Osteocyte (in vitro differentiated cells): ENCODE measurements around the gene FOXC2. TPM values are rescaled to one million over a fixed set of nuclear protein-coding genes. Genes with fewer than 3 reads are reported as not detected.

Experiments used
- DNase-seq: peaks from one replicate; pipeline ENCODE4 v3.0.0; 2021; ENCODE audit warnings: mixed read lengths; ENCODE audit not compliant: unreplicated experiment; ENCODE audit errors: extremely low spot score
- H3K27ac Mint-ChIP-seq: one replicate; pipeline ENCODE4 v1.8.0; 2021; ENCODE audit warnings: mild to moderate bottlenecking, mixed read lengths; ENCODE audit not compliant: unreplicated experiment
- H3K27me3 Mint-ChIP-seq: one replicate; pipeline ENCODE4 v1.8.0; 2021; ENCODE audit warnings: mixed read lengths; ENCODE audit not compliant: unreplicated experiment
- H3K36me3 Mint-ChIP-seq: one replicate; pipeline ENCODE4 v1.8.0; 2021; ENCODE audit warnings: mixed read lengths; ENCODE audit not compliant: unreplicated experiment
- H3K4me1 Mint-ChIP-seq: one replicate; pipeline ENCODE4 v1.8.0; 2021; ENCODE audit warnings: mixed read lengths; ENCODE audit not compliant: unreplicated experiment
- H3K4me3 Mint-ChIP-seq: one replicate; pipeline ENCODE4 v1.8.0; 2021; ENCODE audit warnings: mild to moderate bottlenecking, moderate library complexity, mixed read lengths; ENCODE audit not compliant: unreplicated experiment
- H3K9me3 Mint-ChIP-seq: one replicate; pipeline ENCODE4 v1.8.0; 2021; ENCODE audit warnings: mixed read lengths; ENCODE audit not compliant: unreplicated experiment
- total RNA-seq: library from RNA; stranded (reverse); gene quantifications from 2 replicates; pipeline ENCODE4 v1.2.1, GENCODE V29; 2021
- TF ChIP-seq, protein P1 (sequence below): fragments of 200-600 bp; sonication (generic); IDR thresholded peaks from 2 replicates; pipeline ENCODE4 v1.5.0; 2021; ENCODE audit warnings: antibody characterized with exemption, mild to moderate bottlenecking, moderate library complexity

The FOXC2 gene
- total RNA-seq, 1 donor from 2014 or later, result 93.4 TPM

DNA sequence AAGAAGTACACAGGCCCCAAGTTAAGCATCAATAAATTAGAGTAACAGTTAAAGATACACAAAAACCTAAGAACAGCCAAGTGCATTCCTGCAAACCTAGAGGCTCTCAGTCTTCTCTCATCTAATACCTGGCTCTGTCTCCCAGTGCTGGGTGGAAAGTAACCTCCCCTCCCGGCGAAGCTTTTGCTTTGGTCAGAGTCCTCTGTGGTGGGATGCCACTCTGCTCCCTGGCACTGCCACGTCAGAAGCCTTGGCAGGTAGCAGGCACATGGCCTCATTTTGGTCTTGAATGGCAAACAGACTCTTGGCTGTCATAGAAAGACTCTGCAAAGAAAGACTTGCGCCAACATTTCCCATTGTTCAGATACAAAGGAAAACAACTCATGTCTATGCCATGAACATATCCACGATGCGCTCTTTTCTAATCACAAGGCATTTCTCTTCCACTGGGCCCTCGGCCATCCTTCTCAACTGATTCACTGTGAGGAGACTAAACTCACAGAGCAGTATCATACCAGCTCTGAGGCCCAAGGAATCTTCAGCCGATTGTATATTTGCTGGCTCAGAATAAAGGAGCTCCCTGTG is 32.8 kb upstream of the FOXC2 start:
- Mint-ChIP-seq H3K27ac (no peak overlapping the region), H3K4me3 (no peak overlapping the region), H3K9me3 (no peaks in the 10 kb centered on the region), H3K27me3 (peaks cover 6% of the 10 kb centered on the region), H3K36me3 (peaks cover 4% of the 10 kb centered on the region), H3K4me1 (no peaks in the 10 kb centered on the region)
- no peak for DNase-seq
- TF ChIP-seq, protein P1, sequence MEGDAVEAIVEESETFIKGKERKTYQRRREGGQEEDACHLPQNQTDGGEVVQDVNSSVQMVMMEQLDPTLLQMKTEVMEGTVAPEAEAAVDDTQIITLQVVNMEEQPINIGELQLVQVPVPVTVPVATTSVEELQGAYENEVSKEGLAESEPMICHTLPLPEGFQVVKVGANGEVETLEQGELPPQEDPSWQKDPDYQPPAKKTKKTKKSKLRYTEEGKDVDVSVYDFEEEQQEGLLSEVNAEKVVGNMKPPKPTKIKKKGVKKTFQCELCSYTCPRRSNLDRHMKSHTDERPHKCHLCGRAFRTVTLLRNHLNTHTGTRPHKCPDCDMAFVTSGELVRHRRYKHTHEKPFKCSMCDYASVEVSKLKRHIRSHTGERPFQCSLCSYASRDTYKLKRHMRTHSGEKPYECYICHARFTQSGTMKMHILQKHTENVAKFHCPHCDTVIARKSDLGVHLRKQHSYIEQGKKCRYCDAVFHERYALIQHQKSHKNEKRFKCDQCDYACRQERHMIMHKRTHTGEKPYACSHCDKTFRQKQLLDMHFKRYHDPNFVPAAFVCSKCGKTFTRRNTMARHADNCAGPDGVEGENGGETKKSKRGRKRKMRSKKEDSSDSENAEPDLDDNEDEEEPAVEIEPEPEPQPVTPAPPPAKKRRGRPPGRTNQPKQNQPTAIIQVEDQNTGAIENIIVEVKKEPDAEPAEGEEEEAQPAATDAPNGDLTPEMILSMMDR, result no peak

DNA sequence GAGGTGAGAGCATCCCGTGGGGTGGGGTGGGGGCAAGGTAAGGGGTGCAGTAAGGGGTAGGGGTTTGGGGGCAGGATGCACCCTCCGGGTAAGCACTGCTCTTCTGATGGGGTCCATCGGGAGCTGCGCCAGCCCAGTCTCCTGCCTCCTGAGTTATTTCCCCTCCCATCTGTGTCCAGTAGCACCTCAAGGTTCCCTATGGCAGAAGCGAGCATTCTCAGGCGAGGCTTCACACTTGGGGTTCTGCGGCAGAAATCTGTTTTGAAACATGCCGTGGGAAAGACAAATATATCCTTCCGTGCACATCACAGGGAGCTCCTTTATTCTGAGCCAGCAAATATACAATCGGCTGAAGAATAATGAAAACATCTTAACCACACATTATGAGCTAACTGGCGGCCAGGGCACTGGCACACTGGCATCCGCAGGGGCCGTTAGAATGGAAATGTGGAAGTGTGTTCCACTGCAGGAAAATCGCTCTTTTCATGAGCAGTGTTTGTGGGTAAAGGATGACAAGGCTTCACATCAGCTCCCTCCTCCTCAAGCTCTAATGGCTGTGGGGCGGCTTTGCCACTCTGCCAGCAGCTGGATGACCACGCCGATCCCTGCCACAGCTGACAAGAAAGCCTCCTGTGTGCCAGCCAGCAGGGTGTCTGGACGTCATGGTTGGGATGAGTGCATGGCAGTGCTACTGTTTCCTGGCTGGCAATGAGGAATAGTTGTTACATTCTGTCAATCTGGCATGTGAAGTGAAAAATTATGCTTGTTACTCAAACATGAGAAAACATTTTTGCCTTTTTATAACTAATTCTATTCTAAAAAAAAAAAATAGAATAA is 31.6 kb upstream of the FOXC2 start:
- H3K4me1 Mint-ChIP-seq, result no peaks in the 10 kb centered on the region
- peaks cover 6% of the 10 kb centered on the region for H3K36me3 Mint-ChIP-seq
- TF ChIP-seq, protein P1, result no peak
- no peaks in the 10 kb centered on the region for H3K9me3 Mint-ChIP-seq
- H3K27me3 Mint-ChIP-seq, result peaks cover 10% of the 10 kb centered on the region
- DNase-seq, result no peak
- no peak overlapping the region for H3K4me3 Mint-ChIP-seq
- H3K27ac Mint-ChIP-seq, result no peak overlapping the region

DNA sequence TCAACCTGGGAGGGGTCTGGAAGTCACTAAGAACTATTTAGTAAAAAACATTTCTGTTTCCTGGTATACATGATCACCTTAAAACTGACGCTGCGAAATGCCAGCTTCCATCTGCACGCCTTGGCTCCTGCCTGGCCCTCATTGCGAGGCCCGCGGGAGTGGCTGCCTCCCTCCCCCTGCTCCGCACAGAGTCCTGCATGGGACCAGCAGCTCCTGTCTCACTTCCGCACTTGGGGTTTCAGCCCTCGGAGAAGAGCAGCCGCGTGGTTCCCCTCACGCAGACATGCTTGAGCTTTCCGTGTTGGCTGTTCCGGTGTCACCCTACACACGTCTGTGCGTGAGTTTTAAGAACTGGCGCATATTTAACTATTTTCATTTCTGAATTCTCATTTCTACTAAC is 30.0 kb upstream of the FOXC2 start:
- H3K27ac Mint-ChIP-seq, result no peak overlapping the region
- H3K4me1 Mint-ChIP-seq, result no peaks in the 10 kb centered on the region
- H3K27me3 Mint-ChIP-seq, result peaks cover 7% of the 10 kb centered on the region
- no peak overlapping the region for H3K4me3 Mint-ChIP-seq
- no peaks in the 10 kb centered on the region for H3K9me3 Mint-ChIP-seq
- TF ChIP-seq, protein P1, result no peak
- no peak for DNase-seq
- H3K36me3 Mint-ChIP-seq, result peaks cover 6% of the 10 kb centered on the region

DNA sequence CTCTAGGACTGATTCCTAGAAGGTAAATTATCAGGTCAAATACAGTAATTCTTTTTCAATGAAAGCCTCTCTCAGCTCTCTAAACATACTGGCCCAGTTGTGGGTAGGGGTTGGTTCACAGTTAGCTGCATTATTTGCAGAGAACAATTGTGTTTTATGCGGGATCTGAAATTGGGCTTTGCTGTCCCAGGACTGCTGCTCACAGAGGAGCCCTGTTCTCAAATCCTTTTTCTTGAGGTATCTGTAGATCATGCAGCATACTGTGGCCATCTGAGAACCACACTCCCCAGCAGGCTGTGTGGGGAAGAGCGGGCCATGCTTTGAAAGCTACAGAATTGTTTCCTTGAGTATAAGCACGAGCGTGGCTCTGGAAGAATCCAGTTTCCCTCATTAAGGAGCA is 29.1 kb upstream of the FOXC2 start:
- no peaks in the 10 kb centered on the region for H3K9me3 Mint-ChIP-seq
- no peak for DNase-seq
- TF ChIP-seq, protein P1, result no peak
- H3K4me1 Mint-ChIP-seq, result no peaks in the 10 kb centered on the region
- no peak overlapping the region for H3K4me3 Mint-ChIP-seq
- peaks cover 7% of the 10 kb centered on the region for H3K27me3 Mint-ChIP-seq
- peaks cover 6% of the 10 kb centered on the region for H3K36me3 Mint-ChIP-seq
- H3K27ac Mint-ChIP-seq, result no peak overlapping the region

DNA sequence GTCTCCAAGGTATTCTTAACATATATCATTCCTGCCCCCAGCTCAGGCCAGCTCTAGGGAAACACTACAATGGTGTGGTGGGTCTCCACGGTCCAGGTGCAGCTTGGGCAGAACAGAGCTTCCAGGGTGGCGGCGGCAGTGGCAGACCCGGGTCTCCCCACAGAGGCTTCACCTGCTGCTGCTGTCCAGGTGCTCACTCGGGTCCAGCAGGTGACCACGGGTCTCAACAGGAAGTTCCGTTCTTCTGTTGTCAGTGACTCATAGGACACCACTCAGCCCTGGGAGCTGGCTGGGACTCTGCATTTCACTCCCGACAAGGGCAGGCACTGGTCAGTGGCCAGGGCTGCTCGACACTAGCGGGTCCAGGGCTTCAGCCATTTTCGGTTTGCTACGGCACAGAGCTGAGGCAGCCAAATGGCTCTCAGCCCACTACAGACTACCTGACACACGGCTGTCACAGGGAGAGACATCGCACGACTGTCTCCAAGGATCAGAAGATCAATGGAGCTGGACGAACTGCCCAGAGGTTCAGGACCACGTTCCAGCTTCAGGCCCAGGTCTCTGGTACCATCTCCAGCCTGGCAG is 28.3 kb upstream of the FOXC2 start:
- Mint-ChIP-seq H3K4me3 (no peak overlapping the region), H3K36me3 (peaks cover 6% of the 10 kb centered on the region), H3K27ac (no peak overlapping the region), H3K27me3 (peaks cover 7% of the 10 kb centered on the region), H3K9me3 (no peaks in the 10 kb centered on the region), H3K4me1 (no peaks in the 10 kb centered on the region)
- TF ChIP-seq, protein P1, result no peak
- no peak for DNase-seq
